KMS-11 (cell line): ENCODE data around the gene PRKX.

Experiments used
- H2AFZ ChIP-seq: fragments of 200-600 bp; sonication (generic); 2 replicates; pipeline ENCODE4 v1.6.1; 2016; ENCODE audit warnings: antibody characterized with exemption, mixed run types, low read depth
- H3K27ac ChIP-seq: fragments of 200-600 bp; sonication (generic); 2 replicates; pipeline ENCODE4 v1.6.1; 2016; ENCODE audit warnings: mild to moderate bottlenecking, mixed run types
- H3K27me3 ChIP-seq: fragments of 200-600 bp; sonication (generic); 2 replicates; pipeline ENCODE4 v1.6.1; 2017; ENCODE audit warnings: mild to moderate bottlenecking, low read depth, mixed run types, moderate library complexity; ENCODE audit not compliant: insufficient read depth
- H3K36me3 ChIP-seq: fragments of 200-600 bp; sonication (generic); 2 replicates; pipeline ENCODE4 v1.6.1; 2017; ENCODE audit warnings: mild to moderate bottlenecking, mixed run types; ENCODE audit not compliant: insufficient read depth
- H3K4me1 ChIP-seq: fragments of 200-600 bp; sonication (generic); 2 replicates; pipeline ENCODE4 v1.6.1; 2016; ENCODE audit warnings: mild to moderate bottlenecking, low read depth, mixed run types; ENCODE audit not compliant: poor library complexity, severe bottlenecking
- H3K4me2 ChIP-seq: fragments of 200-600 bp; sonication (generic); 2 replicates; pipeline ENCODE4 v1.7.0; 2016; ENCODE audit warnings: mild to moderate bottlenecking, mixed run types
- H3K4me3 ChIP-seq: fragments of 200-600 bp; sonication (generic); IDR thresholded peaks from 2 replicates; pipeline ENCODE4 v1.6.1; 2017; ENCODE audit warnings: low read depth, low read length, mixed read lengths; ENCODE audit not compliant: insufficient read depth
- H3K79me2 ChIP-seq: fragments of 200-600 bp; sonication (generic); 2 replicates; pipeline ENCODE4 v1.6.1; 2016; ENCODE audit warnings: low read depth, mixed run types; ENCODE audit not compliant: insufficient read depth
- H3K9ac ChIP-seq: fragments of 200-600 bp; sonication (generic); 2 replicates; pipeline ENCODE4 v1.6.1; 2016; ENCODE audit warnings: mild to moderate bottlenecking, mixed run types
- H4K20me1 ChIP-seq: fragments of 200-600 bp; sonication (generic); 2 replicates; pipeline ENCODE4 v1.6.1; 2016; ENCODE audit warnings: mild to moderate bottlenecking, mixed run types; ENCODE audit not compliant: insufficient read depth
- CTCF ChIP-seq: fragments of 200-600 bp; sonication (generic); conservative IDR thresholded peaks from 2 replicates; pipeline ENCODE4 v1.6.1; 2017; ENCODE audit warnings: low read depth, mild to moderate bottlenecking, antibody characterized with exemption, low read length, moderate library complexity, mixed read lengths

Gene PRKX

GRCh38 chrX:3603026-3603661 lies 110.3 kb downstream of the PRKX start:
- no peaks in the 10 kb centered on the region for H3K27me3 ChIP-seq
- H3K36me3 ChIP-seq, result no peaks in the 10 kb centered on the region

GRCh38 chrX:3599802-3600430 lies 113.5 kb downstream of the PRKX start:
- Histone ChIP-seq H4K20me1 (no peaks in the 10 kb centered on the region), H3K27me3 (no peaks in the 10 kb centered on the region), H3K4me3 (no peak overlapping the region), H3K27ac (no peak overlapping the region), H3K36me3 (no peaks in the 10 kb centered on the region), H3K9ac (no peak overlapping the region), H2AFZ (no peak overlapping the region), H3K4me2 (no peak overlapping the region), H3K79me2 (no peaks in the 10 kb centered on the region), H3K4me1 (no peaks in the 10 kb centered on the region)
- no peak for TF ChIP-seq CTCF

More at GRCh38 chrX:3603026-3603661, 110.3 kb downstream of the PRKX start:
- no peak overlapping the region for H3K9ac ChIP-seq
- H3K4me3 ChIP-seq, result no peak overlapping the region
- H3K4me2 ChIP-seq, result no peak overlapping the region
- H3K27ac ChIP-seq, result no peak overlapping the region
- no peaks in the 10 kb centered on the region for H3K4me1 ChIP-seq
- H3K79me2 ChIP-seq, result no peaks in the 10 kb centered on the region
- no peak overlapping the region for H2AFZ ChIP-seq
- no peaks in the 10 kb centered on the region for H4K20me1 ChIP-seq
- TF ChIP-seq CTCF, result no peak

- no peak overlapping the region for H3K27ac ChIP-seq
- no peaks in the 10 kb centered on the region for H3K4me1 ChIP-seq
- no peaks in the 10 kb centered on the region for H4K20me1 ChIP-seq
- no peaks in the 10 kb centered on the region for H3K79me2 ChIP-seq
- H3K36me3 ChIP-seq, result no peaks in the 10 kb centered on the region
- H3K4me3 ChIP-seq, result no peak overlapping the region
- H3K4me2 ChIP-seq, result no peak overlapping the region
- H3K9ac ChIP-seq, result no peak overlapping the region
- no peak for TF ChIP-seq CTCF
- H3K27me3 ChIP-seq, result no peaks in the 10 kb centered on the region
- H2AFZ ChIP-seq, result no peak overlapping the region
These were observed 114.7 kb downstream of the PRKX start for GRCh38 chrX:3598709-3599108.

- Histone ChIP-seq H3K9ac (no peak overlapping the region), H3K27ac (no peak overlapping the region), H3K4me1 (no peaks in the 10 kb centered on the region), H3K4me3 (no peak overlapping the region), H3K27me3 (no peaks in the 10 kb centered on the region), H4K20me1 (no peaks in the 10 kb centered on the region), H3K79me2 (no peaks in the 10 kb centered on the region), H3K36me3 (no peaks in the 10 kb centered on the region), H3K4me2 (no peak overlapping the region), H2AFZ (no peak overlapping the region)
- no peak for TF ChIP-seq CTCF
These were observed 115.3 kb downstream of the PRKX start for GRCh38 chrX:3598046-3598605.
